ENCODE data around the gene TMEM131.
A peak's percentile ranks its signal among the peaks of the same experiment; 100 is the strongest.
"Not testable (repeated sequence)": the region's sequence is repeated elsewhere in the genome, so short reads cannot be mapped to it uniquely, and the experiment has no call there.

TMEM131 gene

DNA sequence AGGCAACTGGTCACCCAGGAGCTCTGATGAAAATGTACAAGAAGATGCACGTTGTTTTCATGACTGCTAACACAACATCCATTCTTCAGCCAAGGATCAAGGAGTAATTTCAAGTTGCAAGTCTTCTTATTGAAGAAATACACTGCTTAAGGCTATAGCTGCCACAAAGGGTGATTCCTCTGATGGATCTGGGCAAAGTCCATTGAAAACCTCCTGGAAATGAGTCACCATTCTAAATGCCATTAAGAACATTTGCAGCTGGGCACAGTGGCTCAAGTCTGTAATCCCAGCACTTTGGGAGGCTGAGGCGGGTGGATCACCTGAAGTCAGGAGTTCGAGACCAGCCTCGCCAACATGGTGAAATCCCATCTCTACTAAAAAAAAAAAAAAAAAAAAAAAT, 142.7 kb downstream of the TMEM131 start:
- DNase-seq: not testable (repeated sequence)

DNA sequence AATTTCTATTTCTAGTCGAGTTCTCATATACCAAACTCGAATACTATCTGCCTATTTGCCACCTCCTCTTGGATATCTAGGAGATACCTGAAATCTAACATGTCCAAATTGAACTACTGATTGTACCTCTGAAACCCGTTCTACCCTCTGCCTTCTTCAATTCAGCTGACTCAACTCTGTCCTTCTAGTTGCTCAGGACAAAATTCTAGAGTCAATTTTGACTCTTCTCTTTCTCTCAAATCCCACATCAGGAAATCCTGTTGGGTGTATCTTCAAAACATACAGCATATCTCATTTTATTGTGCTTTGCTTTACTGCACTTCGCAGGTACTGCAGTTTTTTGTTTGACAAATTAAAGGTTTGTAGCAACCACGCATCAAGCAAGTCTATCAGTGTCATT, 144.6 kb downstream of the TMEM131 start:
- no peak for DNase-seq

DNA sequence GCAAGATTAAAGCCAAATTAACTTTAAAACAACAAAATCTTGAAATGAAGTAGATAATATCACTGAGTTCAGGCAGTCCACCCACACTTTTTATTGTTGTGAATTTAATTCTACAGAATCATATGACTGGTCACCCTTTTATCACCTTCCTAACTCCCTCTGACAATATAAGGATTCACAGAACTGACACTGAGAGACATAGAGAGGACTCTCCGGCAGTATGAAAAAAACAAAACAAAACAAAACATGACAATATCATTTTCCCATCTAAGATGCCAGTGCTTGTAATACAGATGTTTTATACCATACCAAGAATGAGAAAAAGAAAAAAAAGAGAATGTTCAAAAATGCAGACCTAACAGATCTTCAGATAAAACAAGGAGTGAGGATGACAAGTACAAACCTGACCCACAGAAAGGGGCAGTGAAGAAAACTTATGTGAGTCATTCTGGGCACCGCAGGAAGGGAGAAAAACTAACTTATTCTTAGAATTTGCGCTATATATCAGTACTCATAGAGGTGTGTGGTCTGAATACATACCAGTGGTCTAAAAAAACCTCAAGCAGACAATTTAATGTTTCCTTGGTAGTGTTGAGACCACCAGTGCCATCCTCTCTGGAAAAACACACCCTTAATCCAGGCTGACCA, 145.7 kb downstream of the TMEM131 start:
- no peak for DNase-seq

DNA sequence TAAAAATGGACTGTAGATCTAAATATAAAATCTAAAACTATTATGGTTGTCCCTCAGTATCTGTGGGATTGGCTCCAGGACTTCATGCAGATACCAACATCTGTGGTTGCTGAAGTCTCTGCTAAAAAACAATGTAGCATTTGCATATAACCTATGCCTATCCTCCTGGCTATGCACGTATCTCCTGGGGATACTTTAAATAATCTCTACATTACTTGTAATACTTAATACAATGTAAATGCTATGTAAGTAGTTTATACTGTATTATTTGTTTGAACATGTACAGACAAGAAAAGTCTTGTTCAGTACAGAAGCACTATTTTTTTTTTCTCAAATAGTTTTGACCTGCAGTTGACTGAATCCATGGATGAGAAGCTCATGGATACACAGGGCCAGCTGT, 147.4 kb downstream of the TMEM131 start:
- no peak for DNase-seq

DNA sequence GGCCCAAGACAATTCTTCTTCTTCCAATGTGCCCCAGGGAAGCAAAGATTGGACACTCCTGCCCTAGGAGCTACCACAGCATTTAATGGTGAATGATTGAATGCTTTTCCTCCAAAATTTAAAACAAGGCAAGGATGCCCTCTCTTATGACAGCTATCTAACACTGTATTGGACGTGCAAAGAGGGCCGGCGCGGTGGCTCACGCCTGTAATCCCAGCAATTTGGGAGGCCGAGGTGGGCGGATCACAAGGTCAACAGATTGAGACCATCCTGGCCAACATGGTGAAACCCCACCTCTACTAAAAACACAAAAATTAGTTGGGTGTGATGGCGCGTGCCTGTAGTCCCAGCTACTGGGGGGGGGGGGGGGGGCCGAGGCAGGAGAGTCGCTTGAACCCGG, 149.0 kb downstream of the TMEM131 start:
- not testable (repeated sequence) for DNase-seq

DNA sequence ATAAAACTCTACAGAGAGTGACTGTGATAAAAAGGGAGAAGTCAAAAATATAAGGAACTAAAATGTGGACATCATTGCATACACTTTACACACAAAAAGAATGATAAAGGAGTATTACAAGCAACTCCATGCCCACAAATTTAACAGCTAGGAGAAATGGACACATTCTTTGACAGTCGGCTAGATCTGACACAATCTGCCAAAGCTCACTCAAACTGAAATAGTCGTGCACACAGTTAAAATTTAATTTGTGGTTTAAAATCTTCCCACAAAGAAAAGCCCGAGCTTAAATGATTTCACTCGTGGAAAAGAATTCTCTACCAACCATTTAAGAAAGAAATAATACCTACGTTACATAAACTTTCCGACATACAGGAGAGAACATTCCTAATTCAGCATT, 149.9 kb downstream of the TMEM131 start:
- DNase-seq: no peak

DNA sequence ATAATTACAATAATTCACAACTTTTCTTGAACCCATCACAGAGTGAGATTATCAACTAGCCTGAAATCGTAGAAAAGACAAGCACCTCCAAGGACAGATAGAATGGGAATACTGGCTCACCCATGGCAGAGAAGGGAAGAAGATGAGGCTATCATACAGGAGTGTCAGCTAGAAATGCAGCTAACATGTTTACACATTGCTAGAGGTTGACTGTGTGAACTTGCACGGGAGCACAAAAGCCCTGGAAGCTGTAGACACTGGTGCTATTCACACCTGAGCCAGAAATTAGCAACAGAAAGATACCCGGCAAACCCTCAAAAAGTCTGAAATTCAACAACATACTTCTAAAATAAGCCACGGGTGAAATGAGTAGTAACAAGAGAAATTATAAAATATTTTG, 150.6 kb downstream of the TMEM131 start:
- DNase-seq: no peak

DNA sequence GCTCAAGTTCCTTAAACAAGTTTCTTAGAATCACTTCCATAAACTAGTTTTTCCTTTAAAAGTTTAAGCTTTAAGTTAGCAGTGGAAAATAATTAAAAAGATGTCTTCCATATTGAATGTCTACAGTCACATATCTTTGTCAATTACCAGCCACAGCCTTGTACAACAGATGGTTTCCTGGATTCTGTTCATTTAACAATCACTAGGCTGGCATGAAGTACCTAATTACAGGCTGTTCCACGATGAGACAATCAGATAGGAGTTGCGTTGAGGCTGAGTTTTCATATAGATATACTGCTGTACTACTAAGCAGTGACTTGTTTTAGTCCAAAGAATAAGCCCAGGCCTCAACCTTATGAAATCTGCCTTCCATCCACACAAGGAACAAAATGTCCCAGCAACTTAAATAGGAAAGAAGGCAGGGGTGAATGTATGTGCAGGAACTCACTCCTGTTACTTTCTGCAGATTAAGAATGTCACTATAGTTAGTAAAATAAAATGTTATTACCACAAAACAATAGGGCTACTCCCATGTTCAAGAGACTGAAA, 151.4 kb downstream of the TMEM131 start:
- DNase-seq: no peak

DNA sequence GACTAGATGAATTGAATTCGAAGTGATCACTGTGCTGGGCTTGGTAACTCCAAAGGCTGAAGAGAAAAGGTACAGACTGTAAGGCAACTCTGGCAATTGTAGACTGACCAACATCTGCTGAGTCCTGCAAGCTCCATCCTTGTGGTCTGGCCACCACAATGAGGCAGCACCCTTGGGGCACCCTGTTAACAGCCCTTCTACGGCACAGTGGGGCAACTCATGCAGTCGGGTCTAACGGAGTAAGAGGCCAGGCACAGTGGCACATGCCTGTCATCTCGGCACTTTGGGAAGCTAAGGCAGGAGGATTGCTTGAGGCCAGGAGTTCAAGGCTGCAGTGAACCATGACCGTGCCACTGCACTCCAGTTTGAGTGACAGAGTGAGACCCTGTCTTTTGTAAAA, 155.6 kb downstream of the TMEM131 start:
- DNase-seq: no peak

DNA sequence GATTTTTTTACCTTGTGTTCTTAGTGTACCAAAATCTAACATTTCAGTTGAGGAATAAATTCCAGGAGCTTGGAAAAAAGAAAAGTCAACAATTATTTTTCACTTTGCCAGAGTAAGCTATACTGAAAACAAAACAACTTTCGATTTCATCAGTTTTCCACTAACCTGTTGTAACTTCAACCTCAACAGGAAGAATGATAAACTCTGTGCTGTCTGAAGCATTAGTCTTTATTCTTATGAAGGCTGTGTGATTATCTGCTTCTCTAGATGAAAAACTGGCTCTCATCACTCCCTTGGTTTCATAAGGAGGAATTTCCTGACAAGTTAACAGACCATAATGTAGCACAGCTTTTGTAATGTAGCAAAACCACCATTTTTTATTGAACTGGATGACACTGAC, 161.1 kb downstream of the TMEM131 start:
- DNase-seq: no peak

DNA sequence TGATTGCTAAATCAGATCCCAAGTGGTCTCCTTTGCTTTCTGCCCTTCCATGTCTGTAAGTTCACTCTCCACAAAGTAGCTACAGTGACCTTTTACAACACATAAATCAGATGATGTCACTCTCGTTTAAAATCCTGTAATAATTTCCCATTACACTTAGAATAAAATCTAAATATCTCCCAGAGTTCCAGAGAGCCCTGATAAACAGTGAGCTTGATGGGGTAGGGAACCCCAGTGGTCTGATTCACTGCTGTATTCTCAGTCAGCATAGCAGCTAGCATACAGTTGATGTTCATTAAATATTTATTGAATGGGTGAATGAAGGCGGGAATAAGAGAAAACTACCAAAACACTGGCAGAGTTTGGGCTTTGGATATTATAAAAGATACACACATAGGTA, 164.6 kb downstream of the TMEM131 start:
- no peak for DNase-seq

DNA sequence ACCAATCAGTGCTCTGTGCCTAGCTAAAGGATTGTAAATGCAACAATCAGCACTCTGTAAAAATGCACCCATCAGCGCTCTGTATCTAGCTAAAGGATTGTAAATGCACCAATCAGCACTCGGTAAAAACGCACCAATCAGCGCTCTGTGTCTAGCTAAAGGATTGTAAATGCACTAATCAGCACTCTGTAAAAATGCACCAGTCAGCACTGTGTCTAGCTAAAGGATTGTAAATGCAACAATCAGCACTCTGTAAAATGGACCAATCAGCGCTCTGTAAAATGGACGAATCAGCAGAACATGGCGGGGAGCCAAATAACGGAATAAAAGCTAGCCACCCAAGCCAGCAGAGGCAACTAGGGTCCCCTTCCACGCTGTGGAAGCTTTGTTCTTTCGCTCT, 166.5 kb downstream of the TMEM131 start:
- not testable (repeated sequence) for DNase-seq

DNA sequence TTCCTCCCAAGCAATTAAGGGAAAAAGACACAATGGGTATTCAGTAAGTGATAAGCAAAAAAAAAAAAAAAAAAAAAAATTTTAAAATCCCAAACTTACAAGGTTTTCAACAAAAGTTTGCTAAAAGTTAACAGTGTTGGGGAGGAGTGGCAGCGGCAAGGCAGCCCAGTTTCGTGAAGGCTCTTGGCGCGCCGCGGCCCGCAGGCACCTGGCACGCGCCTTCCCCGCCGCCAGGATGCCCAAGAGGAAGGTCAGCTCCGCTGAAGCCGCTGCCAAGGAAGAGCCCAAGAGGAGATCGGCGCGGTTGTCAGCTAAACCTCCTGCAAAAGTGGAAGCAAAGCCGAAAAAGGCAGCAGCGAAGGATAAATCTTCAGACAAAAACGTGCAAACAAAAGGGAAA, 168.7 kb downstream of the TMEM131 start:
- not testable (repeated sequence) for DNase-seq

DNA sequence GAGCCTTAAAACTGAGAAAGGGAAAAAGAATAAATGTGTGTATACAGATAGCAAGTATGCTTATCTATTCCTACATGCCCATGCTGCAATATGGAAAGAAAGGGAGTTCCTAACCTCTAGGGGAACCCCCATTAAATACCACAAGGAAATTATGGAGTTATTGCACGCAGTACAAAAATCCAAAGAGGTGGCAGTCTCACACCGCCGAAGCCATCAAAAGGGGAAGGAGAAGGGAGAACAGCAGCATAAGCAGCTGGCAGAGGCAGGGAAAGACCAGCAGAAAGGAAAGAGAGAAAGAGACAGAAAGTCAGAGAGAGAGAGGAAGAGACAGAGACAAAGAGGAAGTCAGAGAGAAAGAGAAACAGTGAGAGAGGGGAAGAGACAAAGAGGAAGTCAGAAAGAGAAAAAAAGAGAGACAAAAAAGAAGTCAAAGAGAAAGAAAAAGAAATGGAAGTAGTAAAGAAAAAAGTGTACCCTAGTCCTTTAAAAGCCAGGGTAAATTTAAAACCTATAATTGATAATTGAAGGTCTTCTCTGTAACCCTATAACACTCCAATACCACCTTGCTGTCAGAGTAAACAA, 169.4 kb downstream of the TMEM131 start:
- DNase-seq: not testable (repeated sequence)

DNA sequence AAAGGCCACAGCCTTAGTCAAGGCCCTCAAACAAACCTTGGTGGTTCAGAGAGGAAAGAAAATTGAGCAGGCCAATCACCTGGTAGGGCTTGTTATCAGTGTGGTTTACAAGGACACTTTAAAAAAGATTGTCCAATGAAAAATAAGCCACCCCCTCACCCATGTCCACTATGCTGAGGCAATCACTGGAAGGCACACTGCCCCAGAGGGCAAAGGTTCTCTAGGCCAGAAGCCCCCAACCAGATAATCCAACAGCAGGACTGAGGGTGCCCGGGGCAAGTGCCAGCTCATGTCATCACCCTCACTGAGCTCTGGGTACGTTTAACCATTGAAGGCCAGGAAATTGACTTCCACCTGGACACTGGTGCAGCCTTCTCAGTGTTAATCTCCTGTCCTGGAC, 171.7 kb downstream of the TMEM131 start:
- DNase-seq: not testable (repeated sequence)

DNA sequence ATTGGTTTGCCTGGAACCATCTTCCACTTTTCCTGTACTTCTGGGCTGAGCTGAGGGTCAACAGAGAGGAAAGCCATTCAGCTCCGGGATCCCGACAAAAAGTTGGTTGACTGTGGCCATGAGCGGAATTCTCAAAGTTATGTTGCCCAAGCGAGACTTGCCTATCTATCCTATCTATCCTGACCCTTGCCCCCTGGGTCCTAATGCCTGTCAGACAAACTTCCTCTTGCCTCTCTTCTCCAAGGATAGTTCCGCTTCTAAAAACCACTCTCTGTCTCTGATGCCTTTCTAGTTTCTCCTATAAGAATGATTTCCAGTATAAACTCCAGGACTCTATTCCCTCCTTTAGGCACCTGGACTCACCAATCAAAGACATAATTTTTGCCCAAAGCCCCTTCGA, 173.9 kb downstream of the TMEM131 start:
- DNase-seq: not testable (repeated sequence)

DNA sequence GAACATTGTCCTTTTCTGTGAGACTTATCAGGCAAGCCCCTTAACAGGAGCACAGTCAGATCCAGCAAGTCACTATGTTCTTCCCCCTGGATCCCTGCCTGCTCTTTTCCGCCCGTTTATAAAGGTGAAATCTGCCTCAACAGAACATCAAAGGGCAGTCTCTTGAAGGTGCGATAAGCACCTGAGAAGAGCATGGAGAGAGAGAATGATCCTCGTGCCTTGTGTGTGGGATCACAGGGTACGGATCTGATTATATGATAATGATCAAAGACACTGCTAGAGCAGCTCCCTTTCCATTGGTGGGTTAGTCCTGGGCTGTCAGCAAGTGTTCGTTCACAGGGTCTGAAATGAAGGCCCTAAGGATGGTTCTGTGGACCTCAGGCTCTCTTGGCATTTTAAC, 176.0 kb downstream of the TMEM131 start:
- no peak for DNase-seq

DNA sequence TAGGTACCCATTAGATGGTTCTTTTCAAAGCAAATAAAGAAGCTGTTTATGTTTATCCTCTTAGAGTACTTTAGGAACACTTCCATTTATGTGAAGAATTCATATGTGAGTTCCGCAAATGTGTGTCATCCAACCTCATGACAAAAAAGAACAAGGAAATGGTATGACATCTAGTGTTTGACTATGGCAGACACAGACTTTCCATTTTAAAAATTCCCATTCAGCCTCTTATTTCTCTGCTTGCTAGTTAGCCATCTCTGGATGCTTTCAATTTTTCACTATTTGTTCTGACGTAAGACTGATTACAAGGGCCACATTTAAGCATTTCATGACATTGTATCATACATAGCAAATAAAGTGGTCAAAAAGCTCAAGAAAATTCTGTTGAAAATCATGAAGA, 179.3 kb downstream of the TMEM131 start:
- DNase-seq: no peak

DNA sequence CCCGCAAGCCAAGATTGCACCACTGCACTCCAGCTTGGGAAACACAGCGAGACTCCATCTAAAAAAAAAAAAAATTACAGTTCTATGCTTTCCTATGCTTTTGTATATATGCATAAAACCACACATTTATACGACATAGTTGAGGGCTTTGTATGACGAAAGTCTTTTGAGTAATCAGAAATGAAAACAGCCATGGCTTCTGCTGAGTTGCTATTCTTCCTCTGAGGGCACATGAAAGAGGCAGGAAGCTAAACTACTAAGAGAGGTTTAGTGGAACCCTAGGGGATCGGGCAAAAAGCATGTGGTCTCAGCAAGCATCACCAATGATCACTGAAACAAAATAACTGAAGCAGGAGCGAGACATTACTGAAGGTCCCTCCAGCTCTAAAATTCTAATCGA, 182.8 kb downstream of the TMEM131 start:
- no peak for DNase-seq

DNA sequence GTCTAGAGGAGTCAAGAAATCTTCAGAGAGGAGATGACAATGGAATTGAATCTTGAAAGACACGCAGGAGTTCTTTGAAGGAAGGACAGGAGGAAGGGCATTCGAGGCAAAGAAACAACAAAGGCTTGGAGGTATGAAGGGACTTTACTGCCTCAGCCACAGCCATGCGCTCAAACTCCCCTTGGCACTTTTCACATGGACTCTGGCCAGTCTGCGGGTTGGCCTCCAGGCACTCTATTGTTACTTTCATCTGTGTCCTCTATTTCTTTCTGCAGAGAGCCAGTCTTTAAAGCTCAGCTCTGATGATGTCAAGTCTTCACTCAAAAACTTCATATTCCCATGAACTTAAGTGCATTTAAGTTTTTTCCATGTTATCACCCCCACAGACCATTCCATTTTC, 186.9 kb downstream of the TMEM131 start:
- DNase-seq: no peak

DNA sequence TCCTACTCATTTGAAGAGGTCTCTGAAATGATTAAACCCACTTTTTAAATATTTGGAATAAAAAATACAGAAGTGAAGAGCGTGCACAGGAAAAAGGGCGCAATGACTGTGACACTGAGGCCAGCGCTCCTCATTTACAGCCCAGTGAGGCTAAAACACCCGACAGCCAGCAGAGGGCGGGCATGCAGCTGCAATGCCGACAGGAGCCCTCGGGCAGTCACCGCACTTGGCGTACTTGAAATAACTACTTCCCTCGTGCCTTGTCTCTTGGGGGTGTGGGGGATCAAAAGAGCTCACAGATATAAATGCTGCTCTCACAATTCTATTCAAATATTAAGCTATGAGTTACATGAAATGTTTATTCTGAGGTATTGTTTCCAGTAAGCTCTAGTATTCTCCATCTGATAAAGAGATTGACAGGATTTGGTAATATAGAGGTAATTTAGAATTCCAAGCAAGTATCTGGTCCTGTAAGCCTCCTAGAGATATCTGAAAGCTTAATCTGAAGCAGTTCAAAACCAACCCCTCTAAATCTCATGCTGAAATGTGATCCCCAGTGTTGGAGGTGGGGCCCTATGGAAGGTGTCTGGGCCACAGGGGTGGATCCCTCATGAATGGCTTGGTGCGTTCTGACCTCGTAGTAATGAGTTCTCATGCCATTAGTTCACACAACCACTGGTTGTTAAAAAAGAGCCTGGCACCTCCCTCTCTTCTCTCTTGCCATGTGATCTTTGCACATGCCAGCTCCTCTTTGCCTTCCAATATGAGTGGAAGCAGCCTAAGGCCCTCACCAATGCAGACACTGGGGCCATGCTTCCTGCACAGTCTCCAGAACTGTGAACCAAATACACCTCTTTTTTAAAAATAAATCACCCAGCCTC, 188.8 kb downstream of the TMEM131 start:
- peak; percentile 51 for DNase-seq

DNA sequence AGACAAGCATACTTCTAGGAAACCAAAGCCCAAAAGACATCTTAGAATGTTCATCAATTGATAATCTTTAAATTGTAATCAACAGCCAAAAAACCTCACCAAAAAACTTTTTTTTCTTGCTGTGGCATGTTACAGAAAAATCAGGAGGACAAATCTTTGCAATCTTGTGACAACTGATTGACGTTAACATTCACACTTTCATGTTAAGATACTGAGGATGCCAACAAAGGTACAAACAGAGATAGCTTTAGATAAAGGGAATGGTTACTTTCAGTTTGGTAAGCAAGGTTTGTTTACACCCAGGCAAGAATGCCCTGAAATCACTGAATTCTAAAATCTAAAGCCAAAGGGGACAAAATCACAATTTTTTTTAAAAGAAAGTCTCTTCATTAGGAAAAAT, 190.0 kb downstream of the TMEM131 start:
- no peak for DNase-seq

DNA sequence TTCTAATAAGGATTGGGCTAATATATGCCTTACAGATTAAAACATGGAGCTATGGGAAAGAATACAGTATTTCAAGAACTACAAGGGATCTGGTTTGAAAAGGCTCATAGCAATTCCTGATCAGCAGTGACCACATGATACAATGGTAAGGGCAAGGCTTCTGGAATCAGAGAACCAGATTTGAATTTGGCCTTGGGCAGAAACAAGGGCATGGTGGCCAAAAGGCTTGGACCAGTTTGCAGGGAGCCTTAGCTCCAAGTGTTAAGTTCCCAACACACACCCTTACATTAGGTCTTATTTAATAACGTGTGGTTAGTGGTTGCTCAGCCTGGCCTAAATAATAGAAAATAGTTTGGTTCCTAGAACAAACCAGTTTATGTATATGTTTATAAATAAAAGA, 194.7 kb downstream of the TMEM131 start:
- DNase-seq: no peak

DNA sequence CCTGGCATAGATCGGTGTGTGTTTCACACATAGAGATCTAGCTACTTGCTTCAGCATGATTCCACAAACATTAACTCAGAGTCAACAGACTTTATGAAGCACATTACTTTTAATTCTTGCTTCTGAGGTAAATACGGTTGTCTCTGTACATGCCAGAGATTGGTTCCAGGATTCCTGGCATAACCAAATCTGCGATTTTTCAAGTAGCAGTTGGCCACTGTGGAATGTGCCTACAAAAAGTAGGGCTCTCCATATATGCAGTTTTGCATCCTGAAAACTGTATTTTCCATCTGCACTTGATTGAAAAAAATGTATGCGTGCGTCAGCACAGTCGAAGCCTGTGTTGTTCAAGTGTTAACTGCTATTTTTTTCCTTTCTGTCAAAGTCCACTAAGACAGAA, 197.3 kb downstream of the TMEM131 start:
- no peak for DNase-seq

Measured in NCI-H2029 (cell line).